Activated CD4-positive, alpha-beta memory T cell treated with anti-CD3 and anti-CD28 coated beads for 36 hours (primary cell): ENCODE results near the gene CLSTN3. TPM values are rescaled to one million over a fixed set of nuclear protein-coding genes. Genes with fewer than 3 reads are reported as not detected.
"Not testable (repeated sequence)": the region's sequence is repeated elsewhere in the genome, so short reads cannot be mapped to it uniquely, and the experiment has no call there.

ENCODE experiments used
- CTCF ChIA-PET: fragments of 350-600 bp; sonication (Branson Sonifier 250); formaldehyde crosslinking; loops from one replicate; lab custom pipeline; 2021; ENCODE audit warnings: antibody characterized with exemption, inconsistent platforms; lab: Charles Lee
- POLR2A ChIA-PET: fragments of 350-600 bp; sonication (Branson Sonifier 250); formaldehyde crosslinking; loops from one replicate; lab custom pipeline; 2021; ENCODE audit warnings: antibody characterized with exemption; lab: Charles Lee
- DNase-seq: peaks from one replicate; pipeline ENCODE4 v3.0.0-alpha.2; 2020
- H3K27ac Mint-ChIP-seq: one replicate; pipeline ENCODE4 v1.8.0; 2021; ENCODE audit warnings: mixed read lengths
- H3K27me3 Mint-ChIP-seq: one replicate; pipeline ENCODE4 v1.8.0; 2021; ENCODE audit warnings: mixed read lengths
- H3K36me3 Mint-ChIP-seq: one replicate; pipeline ENCODE4 v1.8.0; 2021; ENCODE audit warnings: mixed read lengths
- H3K4me1 Mint-ChIP-seq: one replicate; pipeline ENCODE4 v1.8.0; 2021; ENCODE audit warnings: low read depth, mixed read lengths
- H3K4me3 Mint-ChIP-seq: one replicate; pipeline ENCODE4 v1.8.0; 2021; ENCODE audit warnings: mild to moderate bottlenecking, mixed read lengths
- H3K9me3 Mint-ChIP-seq: one replicate; pipeline ENCODE4 v1.8.0; 2021; ENCODE audit warnings: mixed read lengths
- intact Hi-C: fragments of 100-400 bp; cut with micrococcal nuclease; formaldehyde crosslinking; loops from one replicate; pipeline ENCODE4 v1.15.1; 2023
- total RNA-seq, 2 experiments: library from RNA; stranded (reverse); gene quantifications; one replicate each; pipeline ENCODE4 v1.2.3, GENCODE V29; 2021

The CLSTN3 gene
- total RNA-seq, 2 experiments from 2014 or later: 40.1 to 44.7 TPM

GRCh38 chr12:7176595-7176994 is 46.4 kb downstream of the CLSTN3 start:
- CTCF ChIA-PET: no interaction called here

GRCh38 chr12:7178481-7178880 is 48.3 kb downstream of the CLSTN3 start:
- H3K4me1 Mint-ChIP-seq: no peaks in the 10 kb centered on the region
- ChIA-PET CTCF (interaction anchor here (0.7 kb wide), 1 partner anchor 1819 kb away, joined by 3 read pairs; no protein-coding TSS in a partner anchor), POLR2A (no interaction called here)
- intact Hi-C loops: no loop called here
- H3K36me3 Mint-ChIP-seq: no peaks in the 10 kb centered on the region
- no peak overlapping the region for H3K27ac Mint-ChIP-seq
- H3K4me3 Mint-ChIP-seq: no peak overlapping the region
- H3K27me3 Mint-ChIP-seq: peaks cover 22% of the 10 kb centered on the region
- DNase-seq: no peak
- no peaks in the 10 kb centered on the region for H3K9me3 Mint-ChIP-seq

More at GRCh38 chr12:7176595-7176994, 46.4 kb downstream of the CLSTN3 start:
- Mint-ChIP-seq H3K9me3 (peaks cover 6% of the 10 kb centered on the region), H3K36me3 (no peaks in the 10 kb centered on the region), H3K4me1 (no peaks in the 10 kb centered on the region), H3K4me3 (no peak overlapping the region), H3K27ac (no peak overlapping the region), H3K27me3 (peaks cover 26% of the 10 kb centered on the region)
- no peak for DNase-seq
- POLR2A ChIA-PET: no interaction called here
- intact Hi-C loops: no loop called here

- no peak for DNase-seq
- Mint-ChIP-seq H3K36me3 (no peaks in the 10 kb centered on the region), H3K4me1 (no peaks in the 10 kb centered on the region), H3K9me3 (no peaks in the 10 kb centered on the region), H3K4me3 (no peak overlapping the region), H3K27ac (no peak overlapping the region), H3K27me3 (peaks cover 18% of the 10 kb centered on the region)
- CTCF ChIA-PET: no interaction called here
- intact Hi-C loops: no loop called here
- POLR2A ChIA-PET: interaction anchor here (0.6 kb wide), 1 partner anchor 218 kb away, joined by 3 read pairs; no protein-coding TSS in a partner anchor
These were observed 50.5 kb downstream of the CLSTN3 start for GRCh38 chr12:7180685-7181084.

GRCh38 chr12:7186058-7186457 is 55.9 kb downstream of the CLSTN3 start:
- H3K27me3 Mint-ChIP-seq, H3K9me3 Mint-ChIP-seq, H3K4me3 Mint-ChIP-seq, POLR2A ChIA-PET, H3K36me3 Mint-ChIP-seq, H3K27ac Mint-ChIP-seq, DNase-seq: not testable (repeated sequence)
- H3K4me1 Mint-ChIP-seq: peaks cover 20% of the 10 kb centered on the region
- intact Hi-C loops: loop anchor here (5.0 kb wide), 1 partner anchor 214 kb away; the partner anchor contains the start of genes EMG1 and PHB2
- CTCF ChIA-PET: interaction anchor here (1.6 to 2.2 kb wide), 2 partner anchors 41 to 42 kb away, joined by 3 to 9 read pairs; no protein-coding TSS in a partner anchor

- peak overlapping the region; percentile 86 for H3K4me3 Mint-ChIP-seq
- intact Hi-C loops: loop anchor here (1.0 to 5.0 kb wide), 4 partner anchors 46 to 436 kb away; partner anchors contain the start of genes EMG1, LPCAT3, MLF2 and PHB2
- H3K36me3 Mint-ChIP-seq: peaks cover 18% of the 10 kb centered on the region
- CTCF ChIA-PET: interaction anchor here (0.8 to 1.8 kb wide), 9 partner anchors 14 to 745 kb away, joined by 3 to 5 read pairs (median 4); no protein-coding TSS in a partner anchor
- POLR2A ChIA-PET: no interaction called here
- no peaks in the 10 kb centered on the region for H3K27me3 Mint-ChIP-seq
- no peaks in the 10 kb centered on the region for H3K9me3 Mint-ChIP-seq
- peak overlapping the region; percentile 94 for H3K27ac Mint-ChIP-seq
- DNase-seq: peak; percentile 86
- peaks cover 39% of the 10 kb centered on the region for H3K4me1 Mint-ChIP-seq
These were observed 58.6 kb downstream of the CLSTN3 start for GRCh38 chr12:7188562-7189397.

GRCh38 chr12:7189398-7190267 is 59.5 kb downstream of the CLSTN3 start, which contains the start of gene PEX5:
Gene PEX5, plus strand, starts transcription at chr12:7189686. Its CDS starts 692 bp downstream, at chr12:7190378.
- Mint-ChIP-seq H3K4me3 (peak within 1 kb of the TSS; percentile 86), H3K36me3 (peaks cover 18% of the 10 kb centered on the region), H3K9me3 (no peaks in the 10 kb centered on the region), H3K27ac (peak within 1 kb of the TSS; percentile 94), H3K27me3 (no peaks in the 10 kb centered on the region), H3K4me1 (peaks cover 44% of the 10 kb centered on the region)
- ChIA-PET POLR2A (interaction anchor here (0.9 kb wide), 1 partner anchor 866 kb away, joined by 3 read pairs; no protein-coding TSS in a partner anchor), CTCF (interaction anchor here (1.0 to 1.8 kb wide), 6 partner anchors 15 to 744 kb away, joined by 3 to 5 read pairs (median 4); no protein-coding TSS in a partner anchor)
- peak; percentile 91 for DNase-seq
- intact Hi-C loops: loop anchor here (1.0 to 5.0 kb wide), 3 partner anchors 171 to 437 kb away; partner anchors contain the start of genes EMG1, LPCAT3, MLF2 and PHB2

GRCh38 chr12:7190268-7191055 is 60.3 kb downstream of the CLSTN3 start:
- no peak overlapping the region for H3K27ac Mint-ChIP-seq
- no peaks in the 10 kb centered on the region for H3K27me3 Mint-ChIP-seq
- H3K9me3 Mint-ChIP-seq: no peaks in the 10 kb centered on the region
- H3K4me3 Mint-ChIP-seq: peak overlapping the region; percentile 86
- DNase-seq: no peak
- intact Hi-C loops: no loop called here
- H3K36me3 Mint-ChIP-seq: peaks cover 18% of the 10 kb centered on the region
- CTCF ChIA-PET: interaction anchor here (1.8 kb wide), 1 partner anchor 450 kb away, joined by 5 read pairs; no protein-coding TSS in a partner anchor
- POLR2A ChIA-PET: interaction anchor here (0.9 kb wide), 1 partner anchor 867 kb away, joined by 3 read pairs; no protein-coding TSS in a partner anchor
- H3K4me1 Mint-ChIP-seq: peaks cover 50% of the 10 kb centered on the region

GRCh38 chr12:7193674-7194073 is 63.5 kb downstream of the CLSTN3 start:
- ChIA-PET CTCF (interaction anchor here (0.6 kb wide), 1 partner anchor 249 kb away, joined by 3 read pairs; no protein-coding TSS in a partner anchor), POLR2A (no interaction called here)
- no peak overlapping the region for H3K4me3 Mint-ChIP-seq
- no peaks in the 10 kb centered on the region for H3K9me3 Mint-ChIP-seq
- H3K27me3 Mint-ChIP-seq: no peaks in the 10 kb centered on the region
- peaks cover 42% of the 10 kb centered on the region for H3K4me1 Mint-ChIP-seq
- intact Hi-C loops: no loop called here
- H3K27ac Mint-ChIP-seq: no peak overlapping the region
- no peak for DNase-seq
- H3K36me3 Mint-ChIP-seq: peaks cover 21% of the 10 kb centered on the region

GRCh38 chr12:7197841-7198240 is 67.7 kb downstream of the CLSTN3 start:
- peaks cover 25% of the 10 kb centered on the region for H3K36me3 Mint-ChIP-seq
- ChIA-PET CTCF (no interaction called here), POLR2A (no interaction called here)

GRCh38 chr12:7203109-7203508 is 72.9 kb downstream of the CLSTN3 start:
- no peaks in the 10 kb centered on the region for H3K27me3 Mint-ChIP-seq
- intact Hi-C loops: no loop called here
- H3K27ac Mint-ChIP-seq: no peak overlapping the region
- H3K4me3 Mint-ChIP-seq: no peak overlapping the region
- no peak for DNase-seq
- POLR2A ChIA-PET: no interaction called here
- no peaks in the 10 kb centered on the region for H3K9me3 Mint-ChIP-seq
- peaks cover 56% of the 10 kb centered on the region for H3K36me3 Mint-ChIP-seq
- CTCF ChIA-PET: no interaction called here
- H3K4me1 Mint-ChIP-seq: no peaks in the 10 kb centered on the region

More at GRCh38 chr12:7197841-7198240, 67.7 kb downstream of the CLSTN3 start:
- no peak for DNase-seq
- H3K4me3 Mint-ChIP-seq: no peak overlapping the region
- no peak overlapping the region for H3K27ac Mint-ChIP-seq
- no peaks in the 10 kb centered on the region for H3K9me3 Mint-ChIP-seq
- H3K4me1 Mint-ChIP-seq: peaks cover 13% of the 10 kb centered on the region
- intact Hi-C loops: no loop called here
- no peaks in the 10 kb centered on the region for H3K27me3 Mint-ChIP-seq

- Mint-ChIP-seq H3K27ac (no peak overlapping the region), H3K4me1 (no peaks in the 10 kb centered on the region), H3K4me3 (no peak overlapping the region), H3K9me3 (no peaks in the 10 kb centered on the region), H3K27me3 (no peaks in the 10 kb centered on the region), H3K36me3 (peaks cover 76% of the 10 kb centered on the region)
- intact Hi-C loops: no loop called here
- ChIA-PET POLR2A (no interaction called here), CTCF (interaction anchor here (1.0 kb wide), 1 partner anchor 255 kb away, joined by 4 read pairs; no protein-coding TSS in a partner anchor)
- DNase-seq: no peak
These were observed 74.9 kb downstream of the CLSTN3 start for GRCh38 chr12:7205091-7205490.
